GM23338 (cell line): ENCODE measurements around the gene TSACC. TPM values are rescaled to one million over a fixed set of nuclear protein-coding genes. Genes with fewer than 3 reads are reported as not detected.

Experiments used
- ATAC-seq: fragments of 200-7000 bp; cut with Tn5 transposase; 3 replicates; pipeline ENCODE4 v1.9.1; 2020
- DNase-seq: peaks from one replicate; pipeline ENCODE4 v3.0.0-alpha.2; 2015; ENCODE audit warnings: low spot score
- H2AFZ ChIP-seq: fragments of 200-600 bp; sonication (generic); 2 replicates; pipeline ENCODE4 v1.8.0; 2016; ENCODE audit warnings: antibody characterized with exemption, mild to moderate bottlenecking, moderate library complexity
- H3F3A ChIP-seq: fragments of 200-600 bp; sonication (generic); replicated peaks from 2 replicates; pipeline ENCODE4 v1.8.0; 2017; ENCODE audit warnings: antibody characterized with exemption, mixed run types, low read depth
- H3K27ac ChIP-seq: fragments of 200-600 bp; sonication (generic); 2 replicates; pipeline ENCODE4 v1.6.1; 2016; ENCODE audit warnings: low read depth
- H3K27me3 ChIP-seq: fragments of 200-600 bp; sonication (generic); 2 replicates; pipeline ENCODE4 v1.8.0; 2016; ENCODE audit warnings: mild to moderate bottlenecking, mixed run types, moderate library complexity; ENCODE audit not compliant: insufficient read depth
- H3K36me3 ChIP-seq: fragments of 200-600 bp; sonication (generic); 2 replicates; pipeline ENCODE4 v1.8.0; 2016; ENCODE audit warnings: mild to moderate bottlenecking; ENCODE audit not compliant: insufficient read depth
- H3K4me1 ChIP-seq: fragments of 200-600 bp; sonication (generic); 2 replicates; pipeline ENCODE4 v1.8.0; 2016; ENCODE audit warnings: mild to moderate bottlenecking, moderate library complexity; ENCODE audit not compliant: insufficient read depth
- H3K4me2 ChIP-seq: fragments of 200-600 bp; sonication (generic); 2 replicates; pipeline ENCODE4 v1.7.1; 2017; ENCODE audit warnings: mixed run types
- H3K4me3 ChIP-seq: fragments of 200-600 bp; sonication (generic); 2 replicates; pipeline ENCODE4 v1.6.1; 2016; ENCODE audit warnings: mixed run types
- H3K79me2 ChIP-seq: fragments of 200-600 bp; sonication (generic); replicated peaks from 2 replicates; pipeline ENCODE4 v1.8.0; 2017; ENCODE audit warnings: mild to moderate bottlenecking; ENCODE audit not compliant: insufficient read depth
- H3K9me2 ChIP-seq: fragments of 200-600 bp; sonication (generic); 2 replicates; pipeline ENCODE4 v1.8.0; 2017; ENCODE audit not compliant: insufficient read depth
- H4K20me1 ChIP-seq: fragments of 200-600 bp; sonication (generic); replicated peaks from 2 replicates; pipeline ENCODE4 v1.8.0; 2017; ENCODE audit warnings: mild to moderate bottlenecking; ENCODE audit not compliant: insufficient read depth
- H3K27ac Mint-ChIP-seq: 2 replicates; pipeline ENCODE4 v1.8.0; 2020; ENCODE audit warnings: inconsistent platforms, mild to moderate bottlenecking, moderate library complexity, mixed read lengths
- H3K27me3 Mint-ChIP-seq: 3 replicates; pipeline ENCODE4 v1.8.0; 2022; ENCODE audit warnings: low read depth, mild to moderate bottlenecking, moderate library complexity, mixed read lengths, inconsistent platforms; ENCODE audit not compliant: insufficient read depth, poor library complexity
- H3K36me3 Mint-ChIP-seq: 3 replicates; pipeline ENCODE4 v1.8.0; 2021; ENCODE audit warnings: low read depth, mild to moderate bottlenecking, inconsistent platforms, moderate library complexity, mixed read lengths
- H3K4me1 Mint-ChIP-seq: 3 replicates; pipeline ENCODE4 v1.8.0; 2020; ENCODE audit warnings: mild to moderate bottlenecking, inconsistent platforms, mixed read lengths
- H3K4me3 Mint-ChIP-seq: 3 replicates; pipeline ENCODE4 v1.8.0; 2021; ENCODE audit warnings: moderate library complexity, mild to moderate bottlenecking, inconsistent platforms, mixed read lengths
- H3K9me3 Mint-ChIP-seq: 3 replicates; pipeline ENCODE4 v1.8.0; 2020; ENCODE audit warnings: moderate library complexity, mild to moderate bottlenecking, inconsistent platforms, mixed read lengths
- CREB1 ChIP-seq: fragments of 250-450 bp; sonication (Bioruptor Pico); IDR thresholded peaks from 2 replicates; pipeline ENCODE4 v1.5.0; 2020; ENCODE audit warnings: low read depth, mild to moderate bottlenecking, moderate library complexity
- EZH2phosphoT487 ChIP-seq: fragments of 200-600 bp; sonication (generic); IDR thresholded peaks from one replicate; pipeline ENCODE4 v1.8.1; 2018; ENCODE audit warnings: antibody characterized with exemption; ENCODE audit not compliant: unreplicated experiment
- NANOG ChIP-seq: IDR thresholded peaks from 2 replicates; pipeline ENCODE4 v1.6.1; 2016; ENCODE audit warnings: antibody characterized with exemption, borderline replicate concordance
- POLR2AphosphoS5 ChIP-seq: IDR thresholded peaks from 2 replicates; pipeline ENCODE4 v1.6.1; 2016; ENCODE audit warnings: antibody characterized with exemption, low read depth
- STAT1 ChIP-seq: IDR thresholded peaks from one replicate; pipeline ENCODE4 v1.6.1; 2016; ENCODE audit warnings: antibody characterized with exemption; ENCODE audit not compliant: unreplicated experiment
- ZNF114 ChIP-seq: fragments of 250-450 bp; sonication (Bioruptor Pico); IDR thresholded peaks from 2 replicates; pipeline ENCODE4 v1.5.0; 2020; ENCODE audit warnings: mild to moderate bottlenecking, moderate library complexity
- ZNF331 ChIP-seq: fragments of 250-450 bp; sonication (Bioruptor Pico); IDR thresholded peaks from 2 replicates; pipeline ENCODE4 v1.5.0; 2020; ENCODE audit warnings: low read depth, mild to moderate bottlenecking, moderate library complexity
- polyA plus RNA-seq: library from polyadenylated mRNA; unstranded; fragments of >200 nt; fragmentation: Nextera tagmentation; extraction: Ambion mirVana; gene quantifications from 2 replicates; pipeline ENCODE4 v1.2.1, GENCODE V29; 2016
- total RNA-seq: library from RNA; depleted of rRNA; stranded (reverse); fragments of >200 nt; shearing (Covaris generic); gene quantifications from 2 replicates; pipeline ENCODE4 v1.2.3, GENCODE V29; 2014
- TF ChIP-seq, protein P1 (sequence below): fragments of 250-450 bp; sonication (Bioruptor Pico); IDR thresholded peaks from 2 replicates; pipeline ENCODE4 v1.5.0; 2020; ENCODE audit warnings: mild to moderate bottlenecking, moderate library complexity
- TF ChIP-seq, protein P2 (sequence below), 2 experiments: fragments of 200-600 bp in 1 of 2; sonication (generic) in 1 of 2; conservative IDR thresholded peaks; 2 replicates each; pipeline versions ENCODE4 v1.5.1 to v1.6.1; 2016 to 2017; ENCODE audit warnings: antibody characterized with exemption in 2 of 2, low read depth in 2 of 2, mild to moderate bottlenecking in 2 of 2, moderate library complexity in 1 of 2

Gene TSACC
- total and polyA plus RNA-seq, 2 experiments from 2014 or later, result 2.5 to 9.8 TPM

DNA sequence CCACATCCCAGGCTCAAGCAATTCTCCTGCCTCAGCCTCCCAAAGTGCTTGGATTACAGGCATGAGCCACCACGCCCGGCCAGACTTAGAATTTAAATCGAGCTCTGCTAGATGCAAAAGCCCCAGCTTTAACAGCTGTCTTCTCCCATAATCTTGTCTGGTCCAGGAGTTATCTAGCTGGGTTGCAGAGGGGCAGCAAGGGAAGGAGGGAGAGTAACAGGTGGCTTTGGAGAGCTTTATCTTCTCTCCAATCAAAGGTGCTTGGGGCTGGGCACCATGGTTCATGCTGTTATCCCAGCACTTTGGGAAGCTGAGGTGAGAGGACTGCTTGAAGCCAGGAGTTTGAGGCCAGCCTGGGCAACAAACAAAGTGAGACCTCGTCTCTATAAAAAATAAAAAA lies 34.5 kb downstream of the TSACC start (continued):
- TF ChIP-seq, protein P1, sequence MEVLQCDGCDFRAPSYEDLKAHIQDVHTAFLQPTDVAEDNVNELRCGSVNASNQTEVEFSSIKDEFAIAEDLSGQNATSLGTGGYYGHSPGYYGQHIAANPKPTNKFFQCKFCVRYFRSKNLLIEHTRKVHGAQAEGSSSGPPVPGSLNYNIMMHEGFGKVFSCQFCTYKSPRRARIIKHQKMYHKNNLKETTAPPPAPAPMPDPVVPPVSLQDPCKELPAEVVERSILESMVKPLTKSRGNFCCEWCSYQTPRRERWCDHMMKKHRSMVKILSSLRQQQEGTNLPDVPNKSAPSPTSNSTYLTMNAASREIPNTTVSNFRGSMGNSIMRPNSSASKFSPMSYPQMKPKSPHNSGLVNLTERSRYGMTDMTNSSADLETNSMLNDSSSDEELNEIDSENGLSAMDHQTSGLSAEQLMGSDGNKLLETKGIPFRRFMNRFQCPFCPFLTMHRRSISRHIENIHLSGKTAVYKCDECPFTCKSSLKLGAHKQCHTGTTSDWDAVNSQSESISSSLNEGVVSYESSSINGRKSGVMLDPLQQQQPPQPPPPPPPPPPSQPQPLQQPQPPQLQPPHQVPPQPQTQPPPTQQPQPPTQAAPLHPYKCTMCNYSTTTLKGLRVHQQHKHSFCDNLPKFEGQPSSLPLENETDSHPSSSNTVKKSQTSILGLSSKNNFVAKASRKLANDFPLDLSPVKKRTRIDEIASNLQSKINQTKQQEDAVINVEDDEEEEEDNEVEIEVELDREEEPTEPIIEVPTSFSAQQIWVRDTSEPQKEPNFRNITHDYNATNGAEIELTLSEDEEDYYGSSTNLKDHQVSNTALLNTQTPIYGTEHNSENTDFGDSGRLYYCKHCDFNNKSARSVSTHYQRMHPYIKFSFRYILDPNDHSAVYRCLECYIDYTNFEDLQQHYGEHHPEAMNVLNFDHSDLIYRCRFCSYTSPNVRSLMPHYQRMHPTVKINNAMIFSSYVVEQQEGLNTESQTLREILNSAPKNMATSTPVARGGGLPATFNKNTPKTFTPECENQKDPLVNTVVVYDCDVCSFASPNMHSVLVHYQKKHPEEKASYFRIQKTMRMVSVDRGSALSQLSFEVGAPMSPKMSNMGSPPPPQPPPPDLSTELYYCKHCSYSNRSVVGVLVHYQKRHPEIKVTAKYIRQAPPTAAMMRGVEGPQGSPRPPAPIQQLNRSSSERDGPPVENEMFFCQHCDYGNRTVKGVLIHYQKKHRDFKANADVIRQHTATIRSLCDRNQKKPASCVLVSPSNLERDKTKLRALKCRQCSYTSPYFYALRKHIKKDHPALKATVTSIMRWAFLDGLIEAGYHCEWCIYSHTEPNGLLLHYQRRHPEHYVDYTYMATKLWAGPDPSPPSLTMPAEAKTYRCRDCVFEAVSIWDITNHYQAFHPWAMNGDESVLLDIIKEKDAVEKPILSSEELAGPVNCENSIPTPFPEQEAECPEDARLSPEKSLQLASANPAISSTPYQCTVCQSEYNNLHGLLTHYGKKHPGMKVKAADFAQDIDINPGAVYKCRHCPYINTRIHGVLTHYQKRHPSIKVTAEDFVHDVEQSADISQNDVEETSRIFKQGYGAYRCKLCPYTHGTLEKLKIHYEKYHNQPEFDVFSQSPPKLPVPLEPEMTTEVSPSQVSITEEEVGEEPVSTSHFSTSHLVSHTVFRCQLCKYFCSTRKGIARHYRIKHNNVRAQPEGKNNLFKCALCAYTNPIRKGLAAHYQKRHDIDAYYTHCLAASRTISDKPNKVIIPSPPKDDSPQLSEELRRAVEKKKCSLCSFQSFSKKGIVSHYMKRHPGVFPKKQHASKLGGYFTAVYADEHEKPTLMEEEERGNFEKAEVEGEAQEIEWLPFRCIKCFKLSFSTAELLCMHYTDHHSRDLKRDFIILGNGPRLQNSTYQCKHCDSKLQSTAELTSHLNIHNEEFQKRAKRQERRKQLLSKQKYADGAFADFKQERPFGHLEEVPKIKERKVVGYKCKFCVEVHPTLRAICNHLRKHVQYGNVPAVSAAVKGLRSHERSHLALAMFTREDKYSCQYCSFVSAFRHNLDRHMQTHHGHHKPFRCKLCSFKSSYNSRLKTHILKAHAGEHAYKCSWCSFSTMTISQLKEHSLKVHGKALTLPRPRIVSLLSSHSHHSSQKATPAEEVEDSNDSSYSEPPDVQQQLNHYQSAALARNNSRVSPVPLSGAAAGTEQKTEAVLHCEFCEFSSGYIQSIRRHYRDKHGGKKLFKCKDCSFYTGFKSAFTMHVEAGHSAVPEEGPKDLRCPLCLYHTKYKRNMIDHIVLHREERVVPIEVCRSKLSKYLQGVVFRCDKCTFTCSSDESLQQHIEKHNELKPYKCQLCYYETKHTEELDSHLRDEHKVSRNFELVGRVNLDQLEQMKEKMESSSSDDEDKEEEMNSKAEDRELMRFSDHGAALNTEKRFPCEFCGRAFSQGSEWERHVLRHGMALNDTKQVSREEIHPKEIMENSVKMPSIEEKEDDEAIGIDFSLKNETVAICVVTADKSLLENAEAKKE (CRISPR knock-in tag), result no peak
- TF ChIP-seq CREB1 (CRISPR knock-in tag), result no peak

DNA sequence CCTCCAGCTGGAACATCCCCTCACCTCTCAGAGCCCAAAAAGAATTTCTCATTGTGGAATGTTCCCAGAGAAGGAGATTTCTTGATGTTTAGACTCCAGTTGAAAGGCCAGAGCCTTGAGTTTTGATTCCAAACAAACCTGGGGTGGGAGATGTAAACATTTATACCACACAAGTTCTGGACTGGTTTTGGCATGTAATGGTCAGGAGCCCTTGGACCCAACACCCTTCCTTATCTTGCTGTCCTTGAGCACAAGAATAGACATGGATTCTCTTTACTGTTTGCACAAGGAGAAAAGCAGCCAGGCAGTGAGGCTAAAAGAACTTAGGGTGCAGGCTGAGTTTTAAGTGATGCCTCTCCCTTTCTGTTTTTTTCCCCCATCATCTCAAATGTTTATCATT lies 35.2 kb downstream of the TSACC start:
- no peaks in the 10 kb centered on the region for H3K36me3 ChIP-seq
- no peaks in the 10 kb centered on the region for H4K20me1 ChIP-seq

More for the DNA sequence above, 35.2 kb downstream of the TSACC start:
- Histone ChIP-seq H3K79me2 (no peaks in the 10 kb centered on the region), H3K27ac (no peak overlapping the region), H3K4me2 (no peak overlapping the region), H3K9me2 (no peaks in the 10 kb centered on the region), H3F3A (peaks cover 8% of the 10 kb centered on the region), H3K4me3 (no peak overlapping the region), H3K4me1 (0 out of 2 replicates have a peak, but pooled peaks cover 3% of the 10 kb centered on the region), H3K27me3 (peaks cover 12% of the 10 kb centered on the region), H2AFZ (no peak overlapping the region)
- H3K36me3 Mint-ChIP-seq, result no peaks in the 10 kb centered on the region
- H3K27me3 Mint-ChIP-seq, result peaks cover 13% of the 10 kb centered on the region
- peaks cover 13% of the 10 kb centered on the region for H3K4me1 Mint-ChIP-seq
- no peak overlapping the region for H3K27ac Mint-ChIP-seq
- TF ChIP-seq ZNF114 (no peak), EZH2phosphoT487 (no peak), ZNF331 (CRISPR knock-in tag) (no peak), STAT1 (no peak), CREB1 (CRISPR knock-in tag) (no peak), NANOG (no peak), POLR2AphosphoS5 (no peak)
- TF ChIP-seq, protein P1 (CRISPR knock-in tag), result no peak
- TF ChIP-seq, protein P2, sequence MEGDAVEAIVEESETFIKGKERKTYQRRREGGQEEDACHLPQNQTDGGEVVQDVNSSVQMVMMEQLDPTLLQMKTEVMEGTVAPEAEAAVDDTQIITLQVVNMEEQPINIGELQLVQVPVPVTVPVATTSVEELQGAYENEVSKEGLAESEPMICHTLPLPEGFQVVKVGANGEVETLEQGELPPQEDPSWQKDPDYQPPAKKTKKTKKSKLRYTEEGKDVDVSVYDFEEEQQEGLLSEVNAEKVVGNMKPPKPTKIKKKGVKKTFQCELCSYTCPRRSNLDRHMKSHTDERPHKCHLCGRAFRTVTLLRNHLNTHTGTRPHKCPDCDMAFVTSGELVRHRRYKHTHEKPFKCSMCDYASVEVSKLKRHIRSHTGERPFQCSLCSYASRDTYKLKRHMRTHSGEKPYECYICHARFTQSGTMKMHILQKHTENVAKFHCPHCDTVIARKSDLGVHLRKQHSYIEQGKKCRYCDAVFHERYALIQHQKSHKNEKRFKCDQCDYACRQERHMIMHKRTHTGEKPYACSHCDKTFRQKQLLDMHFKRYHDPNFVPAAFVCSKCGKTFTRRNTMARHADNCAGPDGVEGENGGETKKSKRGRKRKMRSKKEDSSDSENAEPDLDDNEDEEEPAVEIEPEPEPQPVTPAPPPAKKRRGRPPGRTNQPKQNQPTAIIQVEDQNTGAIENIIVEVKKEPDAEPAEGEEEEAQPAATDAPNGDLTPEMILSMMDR (conservative IDR thresholded peaks at IDR 0.05; ENCODE audit: low read depth in 2 of 2), result no peak
- no peaks in the 10 kb centered on the region for H3K9me3 Mint-ChIP-seq
- no peak for ATAC-seq
- no peak overlapping the region for H3K4me3 Mint-ChIP-seq
- no peak for DNase-seq
